Urinary bladder (tissue), 4 donors: Measurements from ENCODE around the gene BCL11A. TPM values are rescaled to one million over a fixed set of nuclear protein-coding genes. Genes with fewer than 3 reads are reported as not detected.

Experiments
- DNase-seq: peaks from one replicate; pipeline ENCODE4 v3.0.0-alpha.2; 2015; ENCODE audit errors: extremely low spot score
- H3K27ac ChIP-seq: one replicate; pipeline ENCODE4 v1.5.1; 2013; ENCODE audit warnings: low read depth, mild to moderate bottlenecking, moderate library complexity
- H3K36me3 ChIP-seq: one replicate; pipeline ENCODE4 v1.6.1; 2013; ENCODE audit warnings: mild to moderate bottlenecking, moderate library complexity; ENCODE audit not compliant: insufficient read depth
- H3K4me1 ChIP-seq: one replicate; pipeline ENCODE4 v1.6.1; 2013; ENCODE audit warnings: mild to moderate bottlenecking, moderate library complexity; ENCODE audit not compliant: insufficient read depth
- H3K4me3 ChIP-seq: one replicate; pipeline ENCODE4 v1.5.1; 2013; ENCODE audit warnings: low read depth, low read length
- WGBS: extraction: QIAGEN DNeasy Blood & Tissue Kit; methylation state at CpG from one replicate; pipeline ENCODE4 v1.1.7; 2013; 5-methylcytosine and 5-hydroxymethylcytosine counted together
- polyA plus RNA-seq: library from polyadenylated mRNA; stranded (reverse); fragments of 200-250 nt; gene quantifications from one replicate; pipeline ENCODE4 v1.2.3, GENCODE V29; 2013
- total RNA-seq: library from RNA; depleted of rRNA; stranded (reverse); fragments of >200 nt; gene quantifications from one replicate; pipeline ENCODE4 v1.2.3, GENCODE V29; 2014
- donor health status: healthy with polysubstance abuse.
- donor health status: healthy.

BCL11A gene
- total and polyA plus RNA-seq, 2 donors: 2.4 to 10.9 TPM

DNA sequence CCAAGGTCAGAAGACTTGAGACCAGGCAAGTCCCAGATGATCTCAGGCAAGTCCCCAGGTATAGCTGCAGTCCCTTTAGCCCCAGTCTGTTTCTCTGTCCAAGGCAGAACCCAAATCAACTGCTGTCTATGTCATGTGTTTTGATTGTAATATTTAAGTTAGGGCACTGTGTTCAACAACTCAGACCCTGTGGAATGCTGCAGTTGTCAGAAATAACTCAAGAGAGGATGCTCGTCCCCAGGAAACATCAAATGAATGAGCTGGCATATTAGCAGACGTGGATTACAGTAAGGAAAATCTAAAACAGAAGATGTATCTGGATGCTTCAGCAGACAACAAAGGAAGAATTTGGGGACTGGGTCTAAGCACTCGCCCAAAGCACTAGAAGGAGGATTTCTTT lies 70.1 kb downstream of the BCL11A start:
- no peak for DNase-seq
- 81% methylated on average over 3 of the region's 3 CpGs for WGBS

DNA sequence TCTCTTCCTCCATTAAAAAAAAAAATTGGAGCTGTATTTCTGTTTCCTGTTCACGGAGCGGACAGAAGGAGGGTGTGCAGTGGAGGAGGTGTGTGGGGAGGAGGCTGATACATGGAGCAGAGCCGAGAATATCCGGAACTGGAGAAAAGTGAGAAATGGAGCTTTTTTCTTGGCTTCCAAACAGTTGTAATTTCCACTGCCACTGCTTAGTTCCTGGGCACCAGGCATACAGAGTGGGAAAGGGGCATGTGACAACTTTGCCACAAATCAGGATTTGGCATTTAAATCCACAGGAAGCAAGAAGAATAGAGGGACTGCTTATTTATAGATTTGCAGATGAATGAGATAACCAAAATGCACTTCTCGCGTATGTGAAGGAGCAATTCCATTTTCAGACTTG lies 71.2 kb downstream of the BCL11A start:
- no peak for DNase-seq
- Histone ChIP-seq H3K36me3 (no peaks in the 10 kb centered on the region), H3K27ac (no peak overlapping the region), H3K4me1 (peaks cover 1% of the 10 kb centered on the region), H3K4me3 (no peak overlapping the region)
- WGBS: 55% methylated on average over 6 of the region's 6 CpGs

More for the DNA sequence above, 70.1 kb downstream of the BCL11A start:
- Histone ChIP-seq H3K27ac (no peak overlapping the region), H3K4me1 (peaks cover 1% of the 10 kb centered on the region), H3K36me3 (no peaks in the 10 kb centered on the region), H3K4me3 (no peak overlapping the region)

DNA sequence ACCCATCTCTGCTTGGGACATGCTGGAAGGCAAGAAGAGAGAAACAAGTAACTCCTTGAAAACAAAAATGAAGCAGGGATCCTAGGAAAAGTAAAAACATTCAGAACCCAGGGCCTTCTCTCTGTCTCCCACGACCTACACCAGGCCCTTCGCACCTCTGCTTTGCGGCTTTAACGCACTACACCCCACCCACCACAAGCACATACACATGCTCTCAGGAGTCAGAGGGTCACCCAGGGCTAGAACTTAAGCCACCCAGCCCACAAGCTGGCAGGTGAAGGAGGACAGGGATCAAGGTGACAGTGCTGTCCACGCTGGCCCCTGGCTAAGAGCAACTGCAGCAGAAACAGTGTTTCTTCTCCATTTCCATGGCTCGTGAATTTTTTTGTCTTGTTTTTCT lies 72.2 kb downstream of the BCL11A start:
- Histone ChIP-seq H3K36me3 (no peaks in the 10 kb centered on the region), H3K4me1 (peaks cover 1% of the 10 kb centered on the region), H3K27ac (no peak overlapping the region), H3K4me3 (no peak overlapping the region)
- WGBS: 87% methylated on average over 6 of the region's 6 CpGs
- no peak for DNase-seq

DNA sequence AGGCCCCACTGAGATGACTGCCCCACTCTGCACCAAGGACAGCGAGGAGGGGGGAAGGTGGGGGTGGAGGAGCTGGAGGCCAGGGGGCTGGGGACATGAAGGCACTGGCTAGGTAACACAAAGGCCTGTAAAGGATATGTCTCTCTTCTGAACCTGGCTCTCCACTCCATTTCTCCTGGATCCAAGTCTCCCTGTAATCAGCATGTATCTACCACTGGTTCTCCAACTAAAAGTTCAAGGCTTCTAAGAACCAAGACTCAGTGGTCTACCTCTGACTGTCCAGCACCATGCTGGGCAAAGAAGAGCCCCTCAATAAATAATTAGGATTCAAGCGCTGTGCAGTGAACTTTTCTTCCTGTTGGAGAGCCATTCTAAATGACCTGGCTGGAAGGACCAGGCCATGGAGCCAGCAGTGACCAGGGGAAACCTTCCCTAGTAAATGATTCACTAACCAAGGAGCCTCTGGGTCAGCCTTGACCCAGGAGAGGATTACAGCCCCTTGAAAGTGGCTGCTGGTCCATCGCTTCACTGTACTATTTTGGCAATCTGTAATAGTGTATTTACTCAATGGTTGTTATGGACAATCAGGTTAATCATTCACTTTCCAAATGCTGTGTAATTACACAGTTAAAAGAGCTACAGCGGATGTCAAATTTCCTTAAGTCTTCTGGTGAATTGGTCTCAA lies 73.2 kb downstream of the BCL11A start:
- no peak for DNase-seq
- WGBS: 87% methylated on average over 4 of the region's 4 CpGs
- no peak overlapping the region for H3K4me3 ChIP-seq
- peaks cover 3% of the 10 kb centered on the region for H3K4me1 ChIP-seq
- H3K36me3 ChIP-seq: no peaks in the 10 kb centered on the region
- H3K27ac ChIP-seq: peak overlapping the region; percentile 30

DNA sequence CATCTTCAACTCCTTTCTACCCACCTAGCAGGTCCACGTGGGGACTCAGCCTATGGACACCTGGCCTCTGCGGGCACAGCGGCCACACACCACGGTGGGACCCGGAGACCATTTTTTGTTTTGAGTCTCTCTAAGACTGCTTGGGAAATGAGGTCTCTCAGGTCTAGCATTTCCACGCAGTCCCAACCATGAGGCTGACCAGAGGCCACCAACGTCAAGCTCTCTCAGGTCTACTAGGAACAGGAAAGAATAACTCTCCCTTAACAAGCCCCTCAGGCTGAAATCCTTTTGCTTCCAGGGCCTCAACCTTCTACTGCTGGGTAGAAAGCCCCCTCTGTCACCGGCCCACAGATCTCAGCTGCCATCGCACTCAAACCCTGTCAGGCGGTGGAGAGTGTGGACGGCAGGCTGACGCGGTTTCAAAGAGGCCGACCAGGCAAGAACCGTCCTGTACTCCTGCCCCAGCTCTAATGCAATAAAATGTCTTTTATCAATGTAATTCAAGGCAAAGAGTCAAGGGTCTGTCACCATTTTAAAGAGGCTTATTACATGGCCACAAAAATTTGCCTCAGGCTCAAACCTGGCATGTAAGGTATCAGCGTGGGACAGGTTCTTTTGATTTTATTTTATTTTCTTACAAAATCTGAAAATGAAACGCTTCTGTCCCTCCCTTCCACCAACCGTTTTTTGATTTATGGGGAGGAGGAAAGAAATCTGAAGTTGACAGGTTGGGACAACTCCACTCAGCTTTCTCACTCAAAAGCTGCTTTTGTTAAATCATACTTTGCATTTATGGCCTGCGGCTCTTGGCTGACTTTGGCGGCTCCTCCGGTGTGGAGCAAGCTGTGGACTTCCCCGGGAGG lies 74.0 kb downstream of the BCL11A start:
- H3K36me3 ChIP-seq: no peaks in the 10 kb centered on the region
- H3K4me3 ChIP-seq: no peak overlapping the region
- H3K4me1 ChIP-seq: peaks cover 3% of the 10 kb centered on the region
- 85% methylated on average over 22 of the region's 22 CpGs for WGBS
- DNase-seq: peak; percentile 36
- H3K27ac ChIP-seq: peak overlapping the region; percentile 12

DNA sequence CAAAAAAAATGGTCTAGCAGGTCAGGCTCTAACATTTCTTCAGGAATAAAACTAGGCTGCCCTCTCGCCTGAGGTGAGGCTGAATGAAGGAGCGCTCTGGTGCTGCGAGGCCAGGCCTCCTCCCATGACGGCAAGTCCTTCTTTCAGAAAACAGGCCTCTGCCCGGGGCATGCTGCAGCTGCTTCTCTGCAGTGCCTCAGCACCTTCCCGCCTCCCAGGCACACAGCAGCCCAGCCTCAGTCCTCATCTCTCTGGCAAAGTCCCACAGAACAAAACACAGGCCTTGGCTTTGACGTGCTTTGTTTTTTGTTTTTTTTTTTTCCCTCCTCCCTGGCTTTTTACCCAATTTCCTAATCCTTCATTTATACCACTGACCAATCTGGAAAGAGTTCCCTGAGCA lies 74.8 kb downstream of the BCL11A start:
- Histone ChIP-seq H3K27ac (no peak overlapping the region), H3K4me3 (no peak overlapping the region), H3K36me3 (no peaks in the 10 kb centered on the region), H3K4me1 (peaks cover 3% of the 10 kb centered on the region)
- no peak for DNase-seq
- WGBS: 65% methylated on average over 7 of the region's 7 CpGs

DNA sequence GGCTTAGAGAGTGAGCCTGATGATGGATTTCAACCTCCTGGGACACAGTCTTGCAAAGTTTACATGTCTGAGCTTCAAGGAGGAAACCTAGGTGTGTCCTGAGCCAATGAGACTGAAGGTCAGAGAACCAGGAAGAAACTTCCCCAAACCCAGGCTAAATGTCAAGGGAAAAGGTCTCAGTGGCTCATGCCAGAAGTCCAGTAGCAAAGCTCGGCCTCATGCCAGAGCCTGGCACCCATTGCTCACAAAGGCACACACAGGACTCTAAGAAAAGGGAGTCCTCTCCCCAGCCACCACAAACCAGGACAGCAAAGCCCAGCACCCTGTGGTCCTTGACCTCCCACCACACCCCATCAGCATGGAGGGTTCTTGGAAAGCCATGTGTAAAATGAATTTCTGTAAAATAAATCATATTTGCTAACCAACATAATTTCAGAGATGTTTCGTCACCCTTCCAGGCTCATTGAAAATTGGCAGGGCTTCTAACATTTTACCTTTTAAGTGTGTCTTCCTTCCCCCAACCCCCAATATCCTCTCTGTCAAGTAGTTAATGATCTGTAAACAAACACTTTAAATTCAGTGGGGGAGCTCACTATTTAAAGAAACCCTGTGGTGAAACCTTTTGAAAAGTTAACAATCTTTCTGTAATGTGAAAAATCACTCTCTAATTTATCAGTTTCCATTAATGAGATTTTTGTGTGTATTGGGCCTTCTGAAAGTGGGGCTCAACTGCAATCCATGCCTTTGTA lies 77.1 kb downstream of the BCL11A start:
- WGBS: 79% methylated on average over 2 of the region's 2 CpGs

DNA sequence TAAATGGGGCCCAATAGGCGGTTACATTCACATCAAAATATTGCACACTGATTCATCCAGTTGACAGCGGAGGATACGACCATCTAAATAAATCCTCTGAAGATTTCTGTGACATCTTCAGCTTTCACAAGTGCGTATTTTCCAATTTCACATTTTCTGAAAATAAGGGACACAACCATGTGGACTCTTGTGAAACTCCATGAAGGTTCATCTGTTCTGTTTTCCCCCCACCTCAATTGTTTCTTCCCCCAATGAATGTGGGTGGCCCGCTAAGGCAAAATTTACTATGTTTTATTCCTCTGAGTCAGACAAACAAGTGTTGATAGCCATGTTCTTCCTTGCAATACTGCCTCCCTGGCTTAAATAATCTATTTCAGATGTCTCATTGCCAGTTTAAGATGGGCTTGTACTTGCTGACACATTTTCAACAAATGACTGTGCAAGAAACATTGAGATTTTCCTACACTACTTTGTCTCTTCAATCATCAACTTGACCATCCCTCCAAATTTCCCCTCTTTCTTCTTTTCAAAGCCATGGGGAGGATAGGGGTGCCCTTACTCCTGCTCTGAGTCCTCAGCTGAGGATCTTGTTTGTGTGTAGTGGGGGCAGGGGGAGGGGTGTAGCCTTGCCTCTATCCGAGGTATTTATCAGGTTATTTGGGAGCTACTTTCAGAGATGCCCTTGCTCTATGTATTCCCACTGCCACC lies 78.2 kb downstream of the BCL11A start:
- WGBS: 91% methylated on average over 6 of the region's 6 CpGs
- H3K36me3 ChIP-seq: no peaks in the 10 kb centered on the region
- no peak overlapping the region for H3K4me3 ChIP-seq
- peaks cover 3% of the 10 kb centered on the region for H3K4me1 ChIP-seq
- no peak for DNase-seq
- no peak overlapping the region for H3K27ac ChIP-seq

More for the DNA sequence above, 77.1 kb downstream of the BCL11A start:
- Histone ChIP-seq H3K4me1 (peaks cover 3% of the 10 kb centered on the region), H3K4me3 (no peak overlapping the region), H3K36me3 (no peaks in the 10 kb centered on the region), H3K27ac (no peak overlapping the region)
- no peak for DNase-seq

DNA sequence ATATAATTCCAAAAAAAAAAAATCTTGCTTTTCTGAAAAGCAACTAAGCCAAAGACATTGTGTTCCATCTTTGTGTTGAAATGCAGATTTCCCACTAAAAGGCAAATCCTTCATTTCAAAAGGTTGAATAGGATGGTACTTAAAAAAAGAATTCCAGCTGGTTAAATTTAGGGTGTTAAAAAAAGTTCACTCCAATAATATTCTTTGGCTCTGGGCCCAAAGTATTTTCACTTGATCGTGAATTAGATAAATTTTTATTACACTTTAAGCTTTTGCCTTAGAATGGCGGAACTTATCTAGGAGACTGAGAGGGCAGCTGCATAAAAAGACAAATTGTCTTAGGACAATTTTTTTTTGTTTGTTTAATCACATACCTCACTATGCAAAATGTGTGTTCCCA lies 79.2 kb downstream of the BCL11A start:
- Histone ChIP-seq H3K27ac (no peak overlapping the region), H3K4me3 (no peak overlapping the region), H3K4me1 (peaks cover 2% of the 10 kb centered on the region), H3K36me3 (no peaks in the 10 kb centered on the region)
- no peak for DNase-seq
- WGBS: 54% methylated on average over 2 of the region's 2 CpGs

DNA sequence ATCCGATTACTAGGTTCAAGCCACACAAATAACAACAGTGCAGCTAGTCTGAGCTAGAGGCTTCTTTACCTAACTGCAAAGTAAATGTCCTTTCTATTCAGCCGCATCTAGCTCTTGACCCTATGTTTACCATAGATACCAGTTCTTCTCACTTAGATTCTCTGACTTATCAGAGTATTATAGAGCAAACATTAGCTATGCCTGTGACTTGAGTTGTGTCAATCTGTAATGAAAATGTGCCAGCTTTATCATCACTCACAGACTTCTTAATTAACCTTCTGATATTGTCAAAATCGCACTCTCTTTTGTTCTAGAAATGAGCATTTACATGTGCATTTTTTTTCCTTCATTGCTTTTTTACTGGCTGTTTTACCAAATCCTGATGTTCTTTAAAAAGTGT lies 79.9 kb downstream of the BCL11A start:
- Histone ChIP-seq H3K4me1 (peaks cover 2% of the 10 kb centered on the region), H3K27ac (no peak overlapping the region), H3K36me3 (no peaks in the 10 kb centered on the region), H3K4me3 (no peak overlapping the region)
- 90% methylated on average over 3 of the region's 3 CpGs for WGBS
- DNase-seq: no peak

DNA sequence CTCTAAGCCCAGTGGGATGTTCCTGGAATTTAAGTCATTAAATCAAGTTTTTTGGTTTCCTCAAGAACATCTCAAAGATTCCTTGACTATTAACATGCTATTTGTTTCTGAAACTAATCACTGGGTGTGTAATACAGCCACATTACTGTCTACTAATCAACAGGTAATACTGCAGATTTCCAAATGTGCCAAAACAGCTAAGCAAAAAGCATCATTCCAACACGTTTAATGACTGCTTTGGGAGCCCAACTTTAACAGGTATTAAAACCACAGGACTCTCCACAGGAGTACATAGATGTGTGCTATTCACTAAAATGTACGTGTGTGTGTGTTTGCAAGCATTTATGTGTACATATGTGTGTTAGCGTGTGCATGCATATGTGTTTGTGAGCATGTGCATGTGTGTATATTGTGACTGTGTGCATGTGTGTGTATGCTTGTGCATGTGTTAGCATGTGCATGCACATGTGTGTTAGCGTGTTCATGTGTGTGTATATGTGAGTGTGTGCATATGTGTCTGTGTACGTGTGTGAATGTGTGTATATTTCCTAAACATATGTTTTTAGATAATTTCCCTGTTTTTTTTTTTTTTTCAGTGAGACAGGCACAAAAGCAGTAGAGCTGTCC lies 80.7 kb downstream of the BCL11A start:
- no peak for DNase-seq
- H3K4me1 ChIP-seq: peaks cover 2% of the 10 kb centered on the region
- H3K4me3 ChIP-seq: no peak overlapping the region
- H3K27ac ChIP-seq: no peak overlapping the region
- no peaks in the 10 kb centered on the region for H3K36me3 ChIP-seq
- WGBS: 91% methylated on average over 5 of the region's 5 CpGs

DNA sequence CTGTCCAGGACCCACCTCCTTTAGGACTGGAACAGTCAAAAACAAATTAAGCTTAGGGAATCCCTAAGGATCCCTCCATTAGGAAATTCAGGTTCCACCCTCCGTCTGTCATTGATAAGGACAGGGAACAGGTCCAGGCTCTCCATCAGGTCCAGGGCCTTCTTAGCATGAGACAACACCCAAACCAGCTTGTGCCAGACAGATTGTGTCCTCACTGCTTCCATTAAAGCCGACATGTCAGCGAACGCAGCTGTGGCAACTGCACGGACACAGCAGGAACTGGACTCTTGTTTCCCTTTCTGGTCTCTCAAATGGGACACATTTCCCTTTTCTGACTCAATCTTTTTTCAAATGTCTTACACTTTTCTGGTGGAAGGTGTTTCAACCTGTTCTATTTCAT lies 81.4 kb downstream of the BCL11A start:
- Histone ChIP-seq H3K27ac (no peak overlapping the region), H3K4me1 (peaks cover 2% of the 10 kb centered on the region), H3K4me3 (no peak overlapping the region), H3K36me3 (no peaks in the 10 kb centered on the region)
- 83% methylated on average over 5 of the region's 5 CpGs for WGBS
- no peak for DNase-seq

DNA sequence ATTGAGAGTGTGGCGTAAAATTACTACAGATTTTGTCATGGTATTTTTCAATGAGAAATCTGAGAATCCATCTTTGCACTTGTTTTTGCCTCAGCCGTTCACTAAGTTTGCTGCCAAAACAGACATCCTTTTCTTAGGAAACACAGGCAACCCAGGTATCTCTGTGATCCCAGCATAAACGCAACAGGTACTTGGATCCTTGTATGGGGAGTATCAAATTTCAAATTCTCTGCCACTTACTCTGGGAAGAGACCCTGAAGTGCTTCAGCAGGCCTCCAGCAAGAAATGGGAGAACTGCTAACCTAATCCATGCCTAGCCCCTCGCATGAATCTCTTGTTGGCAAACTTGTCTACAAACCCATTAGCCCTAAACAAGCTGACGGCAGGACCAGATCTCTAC lies 83.1 kb downstream of the BCL11A start:
- Histone ChIP-seq H3K36me3 (no peaks in the 10 kb centered on the region), H3K4me3 (no peak overlapping the region), H3K4me1 (no peaks in the 10 kb centered on the region), H3K27ac (no peak overlapping the region)
- 84% methylated on average over 5 of the region's 5 CpGs for WGBS
- no peak for DNase-seq
